SK-N-SH treated with all-trans-retinoic acid at 6 μM for 48 hours (cell line): Measurements from ENCODE around the gene P3H3.
"Not testable (repeated sequence)": the region's sequence is repeated elsewhere in the genome, so short reads cannot be mapped to it uniquely, and the experiment has no call there.

Experiments
- GLIS3 ChIP-seq: fragments of 250-450 bp; sonication (Bioruptor Pico); IDR thresholded peaks from 2 replicates; pipeline ENCODE4 v1.5.0; 2020; ENCODE audit warnings: mild to moderate bottlenecking, moderate library complexity
- PPARA ChIP-seq: fragments of 250-450 bp; sonication (Bioruptor Pico); IDR thresholded peaks from 2 replicates; pipeline ENCODE4 v1.5.0; 2020; ENCODE audit warnings: mild to moderate bottlenecking, borderline replicate concordance
- RARB ChIP-seq: fragments of 250-450 bp; sonication (Bioruptor Pico); IDR thresholded peaks from 2 replicates; pipeline ENCODE4 v1.8.0; 2021; ENCODE audit warnings: mild to moderate bottlenecking, moderate library complexity
- ZFP3 ChIP-seq: fragments of 250-450 bp; sonication (Bioruptor Pico); IDR thresholded peaks from 2 replicates; pipeline ENCODE4 v1.5.0; 2020; ENCODE audit warnings: mild to moderate bottlenecking, moderate library complexity
- TF ChIP-seq, protein P1 (sequence below): fragments of 250-450 bp; sonication (Bioruptor Pico); IDR thresholded peaks from 2 replicates; pipeline ENCODE4 v1.8.0; 2021; ENCODE audit warnings: low read depth, mild to moderate bottlenecking, moderate library complexity, borderline replicate concordance
- TF ChIP-seq, protein P2 (sequence below): fragments of 250-450 bp; sonication (Bioruptor Pico); IDR thresholded peaks from 2 replicates; pipeline ENCODE4 v1.8.0; 2020; ENCODE audit warnings: mild to moderate bottlenecking, moderate library complexity, borderline replicate concordance

DNA sequence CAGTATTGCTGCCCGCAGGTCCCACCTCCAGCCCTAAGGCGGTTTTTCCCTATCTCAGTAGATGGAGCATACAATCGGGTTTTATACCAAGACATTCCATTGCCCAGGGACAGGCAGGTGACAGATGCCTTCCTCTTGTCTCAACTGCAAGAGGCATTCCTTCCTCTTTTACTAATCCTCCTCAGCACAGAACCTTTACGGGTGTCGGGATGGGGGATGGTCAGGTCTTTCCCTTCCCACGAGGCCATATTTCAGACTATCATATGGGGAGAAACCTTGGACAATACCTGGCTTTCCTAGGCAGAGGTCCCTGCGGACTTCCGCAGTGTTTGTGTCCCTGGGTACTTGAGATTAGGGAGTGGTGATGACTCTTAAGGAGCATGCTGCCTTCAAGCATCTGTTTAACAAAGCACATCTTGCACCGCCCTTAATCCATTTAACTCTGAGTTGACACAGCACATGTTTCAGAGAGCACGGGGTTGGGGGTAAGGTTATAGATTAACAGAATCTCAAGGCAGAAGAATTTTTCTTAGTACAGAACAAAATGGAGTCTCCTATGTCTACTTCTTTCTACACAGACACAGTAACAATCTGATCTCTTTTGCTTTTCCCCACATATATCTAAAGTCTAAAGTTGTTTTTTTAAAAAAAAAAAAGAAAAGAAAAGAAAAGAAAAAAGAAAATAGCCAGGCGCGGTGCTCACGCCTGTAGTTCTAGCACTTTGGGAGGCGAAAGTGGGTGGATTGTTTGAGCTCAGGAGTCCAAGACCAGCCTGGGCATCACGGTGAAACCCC is 58.2 kb downstream of the P3H3 start:
- not testable (repeated sequence) for TF ChIP-seq GLIS3, ZFP3, PPARA, RARB (CRISPR knock-in tag)
- TF ChIP-seq, protein P1, sequence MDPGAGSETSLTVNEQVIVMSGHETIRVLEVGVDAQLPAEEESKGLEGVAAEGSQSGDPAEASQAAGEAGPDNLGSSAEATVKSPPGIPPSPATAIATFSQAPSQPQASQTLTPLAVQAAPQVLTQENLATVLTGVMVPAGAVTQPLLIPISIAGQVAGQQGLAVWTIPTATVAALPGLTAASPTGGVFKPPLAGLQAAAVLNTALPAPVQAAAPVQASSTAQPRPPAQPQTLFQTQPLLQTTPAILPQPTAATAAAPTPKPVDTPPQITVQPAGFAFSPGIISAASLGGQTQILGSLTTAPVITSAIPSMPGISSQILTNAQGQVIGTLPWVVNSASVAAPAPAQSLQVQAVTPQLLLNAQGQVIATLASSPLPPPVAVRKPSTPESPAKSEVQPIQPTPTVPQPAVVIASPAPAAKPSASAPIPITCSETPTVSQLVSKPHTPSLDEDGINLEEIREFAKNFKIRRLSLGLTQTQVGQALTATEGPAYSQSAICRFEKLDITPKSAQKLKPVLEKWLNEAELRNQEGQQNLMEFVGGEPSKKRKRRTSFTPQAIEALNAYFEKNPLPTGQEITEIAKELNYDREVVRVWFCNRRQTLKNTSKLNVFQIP (CRISPR knock-in tag), result not testable (repeated sequence)
- TF ChIP-seq, protein P2, sequence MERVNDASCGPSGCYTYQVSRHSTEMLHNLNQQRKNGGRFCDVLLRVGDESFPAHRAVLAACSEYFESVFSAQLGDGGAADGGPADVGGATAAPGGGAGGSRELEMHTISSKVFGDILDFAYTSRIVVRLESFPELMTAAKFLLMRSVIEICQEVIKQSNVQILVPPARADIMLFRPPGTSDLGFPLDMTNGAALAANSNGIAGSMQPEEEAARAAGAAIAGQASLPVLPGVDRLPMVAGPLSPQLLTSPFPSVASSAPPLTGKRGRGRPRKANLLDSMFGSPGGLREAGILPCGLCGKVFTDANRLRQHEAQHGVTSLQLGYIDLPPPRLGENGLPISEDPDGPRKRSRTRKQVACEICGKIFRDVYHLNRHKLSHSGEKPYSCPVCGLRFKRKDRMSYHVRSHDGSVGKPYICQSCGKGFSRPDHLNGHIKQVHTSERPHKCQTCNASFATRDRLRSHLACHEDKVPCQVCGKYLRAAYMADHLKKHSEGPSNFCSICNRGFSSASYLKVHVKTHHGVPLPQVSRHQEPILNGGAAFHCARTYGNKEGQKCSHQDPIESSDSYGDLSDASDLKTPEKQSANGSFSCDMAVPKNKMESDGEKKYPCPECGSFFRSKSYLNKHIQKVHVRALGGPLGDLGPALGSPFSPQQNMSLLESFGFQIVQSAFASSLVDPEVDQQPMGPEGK, result not testable (repeated sequence)
